SU-DHL-6 (cell line): ENCODE measurements around the gene MOGAT3.

Source experiments
- H2AFZ ChIP-seq: fragments of 200-600 bp; sonication (generic); 2 replicates; pipeline ENCODE4 v1.6.1; 2014; ENCODE audit warnings: low read depth, mild to moderate bottlenecking, moderate library complexity, mixed read lengths, antibody characterized with exemption, low read length; ENCODE audit not compliant: severe bottlenecking
- H3F3A ChIP-seq: fragments of 200-600 bp; shearing (Covaris generic); 2 replicates; pipeline ENCODE4 v1.6.0; 2016; ENCODE audit warnings: antibody characterized with exemption, mild to moderate bottlenecking; ENCODE audit not compliant: insufficient read depth
- H3K27ac ChIP-seq: fragments of 200-600 bp; sonication (generic); 2 replicates; pipeline ENCODE4 v1.5.1; 2016; ENCODE audit warnings: low read depth, mild to moderate bottlenecking, low read length, moderate library complexity, mixed read lengths
- H3K27me3 ChIP-seq: fragments of 200-600 bp; sonication (generic), shearing (Covaris generic); 2 replicates; pipeline ENCODE4 v1.6.0; 2014; ENCODE audit warnings: mild to moderate bottlenecking, low read length
- H3K36me3 ChIP-seq: fragments of 200-600 bp; sonication (generic); 2 replicates; pipeline ENCODE4 v1.6.1; 2014; ENCODE audit warnings: mild to moderate bottlenecking, low read length, mixed read lengths
- H3K4me2 ChIP-seq: fragments of 300-600, 200-600 bp; shearing (Covaris generic), sonication (generic); 2 replicates; pipeline ENCODE4 v1.6.0; 2014; ENCODE audit warnings: low read length, low read depth, mild to moderate bottlenecking; ENCODE audit not compliant: poor library complexity, severe bottlenecking
- H3K4me3 ChIP-seq: fragments of 200-600 bp; sonication (generic); 2 replicates; pipeline ENCODE4 v1.5.1; 2014; ENCODE audit warnings: antibody characterized with exemption, low read length, mild to moderate bottlenecking, mixed read lengths; ENCODE audit not compliant: insufficient read depth, poor library complexity, severe bottlenecking
- H3K79me2 ChIP-seq: fragments of 200-600 bp; sonication (generic); 2 replicates; pipeline ENCODE4 v1.6.1; 2014; ENCODE audit warnings: mild to moderate bottlenecking, low read length, moderate library complexity; ENCODE audit not compliant: insufficient read depth
- H3K9ac ChIP-seq: fragments of 200-600 bp; sonication (generic); 2 replicates; pipeline ENCODE4 v1.7.0; 2014; ENCODE audit warnings: mild to moderate bottlenecking, low read length
- H3K9me2 ChIP-seq: fragments of 200-600 bp; sonication (generic); replicated peaks from 2 replicates; pipeline ENCODE4 v1.6.1; 2014; ENCODE audit warnings: low read length; ENCODE audit not compliant: insufficient read depth
- H3K9me3 ChIP-seq: fragments of 200-600 bp; sonication (generic); 2 replicates; pipeline ENCODE4 v1.6.1; 2014; ENCODE audit warnings: low read length, mixed read lengths; ENCODE audit not compliant: insufficient read depth
- H4K20me1 ChIP-seq: fragments of 200-600 bp; sonication (generic); 2 replicates; pipeline ENCODE4 v1.6.1; 2014; ENCODE audit warnings: low read depth, mild to moderate bottlenecking, antibody characterized with exemption, low read length, moderate library complexity, mixed read lengths
- TF ChIP-seq, protein P1 (sequence below): fragments of 200-600 bp; sonication (generic); IDR thresholded peaks from one replicate; pipeline ENCODE4 v1.5.1; 2017; ENCODE audit warnings: antibody characterized with exemption, mild to moderate bottlenecking, low read length, moderate library complexity; ENCODE audit not compliant: insufficient read depth, poor library complexity, severe bottlenecking

The MOGAT3 gene

DNA sequence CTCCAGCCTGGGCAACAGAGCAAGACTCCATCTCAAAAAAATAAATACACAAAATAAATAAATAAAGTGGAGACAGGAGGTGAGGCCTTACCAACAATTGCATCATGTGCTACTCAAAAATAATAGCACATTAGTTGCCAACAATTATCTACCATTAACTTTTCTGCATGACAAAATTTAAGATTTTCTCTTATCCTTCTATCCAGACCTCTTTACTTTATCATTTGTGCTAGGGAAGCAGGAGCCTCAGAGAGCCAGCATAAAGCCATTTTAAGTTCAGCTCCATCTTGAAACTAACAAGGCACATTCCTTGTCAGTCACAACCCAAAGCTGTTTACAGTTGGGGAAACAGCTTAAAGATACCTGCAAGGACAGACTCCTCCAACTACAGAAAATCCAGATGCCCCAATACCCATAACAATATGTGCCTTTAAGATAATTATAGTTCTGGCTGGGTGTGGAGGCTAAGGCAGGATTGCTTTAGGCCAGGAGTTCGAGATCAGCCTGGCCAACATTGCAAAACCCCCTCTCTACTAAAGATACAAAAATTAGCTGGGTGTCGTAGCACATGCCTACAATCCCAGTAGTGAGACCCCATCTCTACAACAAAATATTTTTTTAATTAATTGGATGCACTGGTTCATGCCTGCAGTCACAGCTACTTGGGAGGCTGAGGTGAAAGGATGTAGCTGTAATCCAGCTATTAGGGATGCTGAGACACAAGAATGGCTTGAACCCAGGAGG, 48.8 kb downstream of the MOGAT3 start:
- Histone ChIP-seq H3F3A (0 out of 2 replicates have a peak, but pooled peaks cover 3% of the 10 kb centered on the region), H3K9me3 (no peaks in the 10 kb centered on the region), H3K4me3 (no peak overlapping the region), H2AFZ (no peak overlapping the region), H3K9me2 (no peaks in the 10 kb centered on the region), H3K79me2 (no peaks in the 10 kb centered on the region), H3K27me3 (no peaks in the 10 kb centered on the region), H3K36me3 (no peaks in the 10 kb centered on the region), H3K27ac (no peak overlapping the region), H4K20me1 (no peaks in the 10 kb centered on the region), H3K9ac (no peak overlapping the region), H3K4me2 (no peak overlapping the region)
- TF ChIP-seq, protein P1, sequence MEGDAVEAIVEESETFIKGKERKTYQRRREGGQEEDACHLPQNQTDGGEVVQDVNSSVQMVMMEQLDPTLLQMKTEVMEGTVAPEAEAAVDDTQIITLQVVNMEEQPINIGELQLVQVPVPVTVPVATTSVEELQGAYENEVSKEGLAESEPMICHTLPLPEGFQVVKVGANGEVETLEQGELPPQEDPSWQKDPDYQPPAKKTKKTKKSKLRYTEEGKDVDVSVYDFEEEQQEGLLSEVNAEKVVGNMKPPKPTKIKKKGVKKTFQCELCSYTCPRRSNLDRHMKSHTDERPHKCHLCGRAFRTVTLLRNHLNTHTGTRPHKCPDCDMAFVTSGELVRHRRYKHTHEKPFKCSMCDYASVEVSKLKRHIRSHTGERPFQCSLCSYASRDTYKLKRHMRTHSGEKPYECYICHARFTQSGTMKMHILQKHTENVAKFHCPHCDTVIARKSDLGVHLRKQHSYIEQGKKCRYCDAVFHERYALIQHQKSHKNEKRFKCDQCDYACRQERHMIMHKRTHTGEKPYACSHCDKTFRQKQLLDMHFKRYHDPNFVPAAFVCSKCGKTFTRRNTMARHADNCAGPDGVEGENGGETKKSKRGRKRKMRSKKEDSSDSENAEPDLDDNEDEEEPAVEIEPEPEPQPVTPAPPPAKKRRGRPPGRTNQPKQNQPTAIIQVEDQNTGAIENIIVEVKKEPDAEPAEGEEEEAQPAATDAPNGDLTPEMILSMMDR: no peak
